ENCODE results near the gene USF2.

GRCh38 chr19:35287713-35288112 lies 19.0 kb downstream of the USF2 start:
- TF ChIP-seq, protein P1, sequence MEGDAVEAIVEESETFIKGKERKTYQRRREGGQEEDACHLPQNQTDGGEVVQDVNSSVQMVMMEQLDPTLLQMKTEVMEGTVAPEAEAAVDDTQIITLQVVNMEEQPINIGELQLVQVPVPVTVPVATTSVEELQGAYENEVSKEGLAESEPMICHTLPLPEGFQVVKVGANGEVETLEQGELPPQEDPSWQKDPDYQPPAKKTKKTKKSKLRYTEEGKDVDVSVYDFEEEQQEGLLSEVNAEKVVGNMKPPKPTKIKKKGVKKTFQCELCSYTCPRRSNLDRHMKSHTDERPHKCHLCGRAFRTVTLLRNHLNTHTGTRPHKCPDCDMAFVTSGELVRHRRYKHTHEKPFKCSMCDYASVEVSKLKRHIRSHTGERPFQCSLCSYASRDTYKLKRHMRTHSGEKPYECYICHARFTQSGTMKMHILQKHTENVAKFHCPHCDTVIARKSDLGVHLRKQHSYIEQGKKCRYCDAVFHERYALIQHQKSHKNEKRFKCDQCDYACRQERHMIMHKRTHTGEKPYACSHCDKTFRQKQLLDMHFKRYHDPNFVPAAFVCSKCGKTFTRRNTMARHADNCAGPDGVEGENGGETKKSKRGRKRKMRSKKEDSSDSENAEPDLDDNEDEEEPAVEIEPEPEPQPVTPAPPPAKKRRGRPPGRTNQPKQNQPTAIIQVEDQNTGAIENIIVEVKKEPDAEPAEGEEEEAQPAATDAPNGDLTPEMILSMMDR (IDR thresholded peaks at IDR 0.05) = no peak
- TF ChIP-seq EZH2 (IDR thresholded peaks at IDR 0.05; ENCODE audit: borderline replicate concordance, insufficient read depth, low read depth, low read length, poor library complexity, severe bottlenecking) = no peak

Data from B cell (primary cell).